Measurements from ENCODE around the gene NKX1-1. TPM values are rescaled to one million over a fixed set of nuclear protein-coding genes. Genes with fewer than 3 reads are reported as not detected.

NKX1-1 gene
- total and polyA plus RNA-seq, 9 of the 15 experiments (the other 6 are each of a cell fraction or from before 2014, with no cell fraction given), result not detected

DNA sequence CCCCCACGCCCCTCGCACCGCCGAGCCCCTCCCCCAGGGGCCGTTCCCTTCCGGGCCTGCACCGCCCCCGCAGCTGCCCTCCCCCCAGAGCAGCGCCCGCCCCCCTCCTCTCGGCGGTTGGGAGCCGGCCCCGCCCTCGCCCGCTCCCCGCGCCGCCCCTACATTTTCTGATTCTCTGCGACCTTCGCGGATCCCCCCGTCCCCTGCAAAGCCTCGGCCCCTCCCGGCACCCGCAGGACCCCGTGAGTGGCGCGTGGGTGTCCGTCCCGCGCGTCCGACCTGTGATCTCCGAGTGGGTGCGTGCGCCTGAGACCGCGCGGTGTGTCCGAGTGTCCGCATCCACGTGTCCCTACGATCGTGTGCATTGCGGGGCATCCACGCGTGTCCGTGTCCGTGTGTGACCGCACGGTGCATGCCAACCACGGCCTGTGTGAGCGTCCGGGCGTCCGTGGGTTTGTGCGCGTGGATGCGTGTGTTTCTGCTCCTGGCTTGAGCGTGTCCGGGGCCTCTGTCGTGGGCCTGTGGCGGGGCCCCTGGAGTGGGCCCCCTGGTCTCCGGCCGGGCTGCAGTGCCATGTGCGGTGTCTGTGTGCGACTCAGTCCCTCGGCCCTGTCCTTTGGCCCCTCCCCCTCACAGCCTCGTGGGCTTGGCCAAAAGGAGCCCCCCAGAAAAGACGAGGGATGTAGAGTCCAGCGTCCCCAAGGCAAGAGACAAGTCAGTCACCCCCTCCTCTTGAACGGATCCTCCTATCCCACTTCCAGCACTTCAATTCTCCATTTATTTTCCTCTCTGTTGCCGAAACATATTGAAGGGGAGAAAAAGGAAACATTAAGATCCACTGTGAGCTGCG, 8.8 kb upstream of the NKX1-1 start (continued):
- TF ChIP-seq KAT7 (CRISPR knock-in tag; IDR thresholded peaks at IDR 0.05; ENCODE audit: borderline replicate concordance) (peak; percentile 75; the same call in 1 of the 2 replicates), SMARCA5 (IDR thresholded peaks at IDR 0.05) (peak; percentile 47; the same call in 1 of the 2 replicates), ZNF316 (IDR thresholded peaks at IDR 0.05) (no peak), RFX5 (IDR thresholded peaks at IDR 0.05; ENCODE audit: low read depth, low read length) (no peak), HNRNPL (IDR thresholded peaks at IDR 0.05; ENCODE audit: low read depth, low read length) (no peak; the same call in 1 of the 2 replicates)
- TF ChIP-seq, protein P1, sequence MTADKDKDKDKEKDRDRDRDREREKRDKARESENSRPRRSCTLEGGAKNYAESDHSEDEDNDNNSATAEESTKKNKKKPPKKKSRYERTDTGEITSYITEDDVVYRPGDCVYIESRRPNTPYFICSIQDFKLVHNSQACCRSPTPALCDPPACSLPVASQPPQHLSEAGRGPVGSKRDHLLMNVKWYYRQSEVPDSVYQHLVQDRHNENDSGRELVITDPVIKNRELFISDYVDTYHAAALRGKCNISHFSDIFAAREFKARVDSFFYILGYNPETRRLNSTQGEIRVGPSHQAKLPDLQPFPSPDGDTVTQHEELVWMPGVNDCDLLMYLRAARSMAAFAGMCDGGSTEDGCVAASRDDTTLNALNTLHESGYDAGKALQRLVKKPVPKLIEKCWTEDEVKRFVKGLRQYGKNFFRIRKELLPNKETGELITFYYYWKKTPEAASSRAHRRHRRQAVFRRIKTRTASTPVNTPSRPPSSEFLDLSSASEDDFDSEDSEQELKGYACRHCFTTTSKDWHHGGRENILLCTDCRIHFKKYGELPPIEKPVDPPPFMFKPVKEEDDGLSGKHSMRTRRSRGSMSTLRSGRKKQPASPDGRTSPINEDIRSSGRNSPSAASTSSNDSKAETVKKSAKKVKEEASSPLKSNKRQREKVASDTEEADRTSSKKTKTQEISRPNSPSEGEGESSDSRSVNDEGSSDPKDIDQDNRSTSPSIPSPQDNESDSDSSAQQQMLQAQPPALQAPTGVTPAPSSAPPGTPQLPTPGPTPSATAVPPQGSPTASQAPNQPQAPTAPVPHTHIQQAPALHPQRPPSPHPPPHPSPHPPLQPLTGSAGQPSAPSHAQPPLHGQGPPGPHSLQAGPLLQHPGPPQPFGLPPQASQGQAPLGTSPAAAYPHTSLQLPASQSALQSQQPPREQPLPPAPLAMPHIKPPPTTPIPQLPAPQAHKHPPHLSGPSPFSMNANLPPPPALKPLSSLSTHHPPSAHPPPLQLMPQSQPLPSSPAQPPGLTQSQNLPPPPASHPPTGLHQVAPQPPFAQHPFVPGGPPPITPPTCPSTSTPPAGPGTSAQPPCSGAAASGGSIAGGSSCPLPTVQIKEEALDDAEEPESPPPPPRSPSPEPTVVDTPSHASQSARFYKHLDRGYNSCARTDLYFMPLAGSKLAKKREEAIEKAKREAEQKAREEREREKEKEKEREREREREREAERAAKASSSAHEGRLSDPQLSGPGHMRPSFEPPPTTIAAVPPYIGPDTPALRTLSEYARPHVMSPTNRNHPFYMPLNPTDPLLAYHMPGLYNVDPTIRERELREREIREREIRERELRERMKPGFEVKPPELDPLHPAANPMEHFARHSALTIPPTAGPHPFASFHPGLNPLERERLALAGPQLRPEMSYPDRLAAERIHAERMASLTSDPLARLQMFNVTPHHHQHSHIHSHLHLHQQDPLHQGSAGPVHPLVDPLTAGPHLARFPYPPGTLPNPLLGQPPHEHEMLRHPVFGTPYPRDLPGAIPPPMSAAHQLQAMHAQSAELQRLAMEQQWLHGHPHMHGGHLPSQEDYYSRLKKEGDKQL (CRISPR knock-in tag; IDR thresholded peaks at IDR 0.05; ENCODE audit: borderline replicate concordance), result 0 out of 2 replicates have a peak, but pooled peaks have one; percentile 33
- TF ChIP-seq, protein P2, sequence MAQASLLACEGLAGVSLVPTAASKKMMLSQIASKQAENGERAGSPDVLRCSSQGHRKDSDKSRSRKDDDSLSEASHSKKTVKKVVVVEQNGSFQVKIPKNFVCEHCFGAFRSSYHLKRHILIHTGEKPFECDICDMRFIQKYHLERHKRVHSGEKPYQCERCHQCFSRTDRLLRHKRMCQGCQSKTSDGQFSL (CRISPR knock-in tag; IDR thresholded peaks at IDR 0.05), result peak; percentile 60; the same call in 1 of the 2 replicates
- TF ChIP-seq, protein P2 (tag; IDR thresholded peaks at IDR 0.05), result no peak

All from K562 (cell line).